ENCODE results near the gene GPR15.

GPR15 gene

GRCh38 chr3:98550833-98551232, 19.1 kb downstream of the GPR15 start:
- H3K27ac ChIP-seq (ENCODE audit: low read depth, low read length): no peak overlapping the region
- H3K4me1 ChIP-seq (ENCODE audit: control insufficient read depth, insufficient read depth, low read length, unreplicated experiment): no peaks in the 10 kb centered on the region
- no peaks in the 10 kb centered on the region for H3K79me2 ChIP-seq (ENCODE audit: control insufficient read depth, insufficient read depth, low read length, unreplicated experiment)
- no peak overlapping the region for H2AFZ ChIP-seq (ENCODE audit: low read length, unreplicated experiment)
- H3K4me3 ChIP-seq (ENCODE audit: low read depth, low read length): no peak overlapping the region
- H3K27me3 ChIP-seq (ENCODE audit: insufficient read depth, low read length): peaks cover 63% of the 10 kb centered on the region
- H3K36me3 ChIP-seq (ENCODE audit: insufficient read depth, low read length): no peaks in the 10 kb centered on the region

- no peaks in the 10 kb centered on the region for H3K36me3 ChIP-seq (ENCODE audit: insufficient read depth, low read length)
- H3K4me1 ChIP-seq (ENCODE audit: control insufficient read depth, insufficient read depth, low read length, unreplicated experiment): no peaks in the 10 kb centered on the region
- no peak overlapping the region for H2AFZ ChIP-seq (ENCODE audit: low read length, unreplicated experiment)
- H3K27me3 ChIP-seq (ENCODE audit: insufficient read depth, low read length): peaks cover 63% of the 10 kb centered on the region
- H3K79me2 ChIP-seq (ENCODE audit: control insufficient read depth, insufficient read depth, low read length, unreplicated experiment): no peaks in the 10 kb centered on the region
- H3K4me3 ChIP-seq (ENCODE audit: low read depth, low read length): no peak overlapping the region
- H3K27ac ChIP-seq (ENCODE audit: low read depth, low read length): no peak overlapping the region
These were observed 19.5 kb downstream of the GPR15 start for GRCh38 chr3:98551236-98551635.

GRCh38 chr3:98551754-98552153, 20.0 kb downstream of the GPR15 start:
- H3K27me3 ChIP-seq (ENCODE audit: insufficient read depth, low read length): peaks cover 68% of the 10 kb centered on the region

GRCh38 chr3:98552232-98553020, 20.6 kb downstream of the GPR15 start:
- Histone ChIP-seq H3K36me3 (ENCODE audit: insufficient read depth, low read length) (no peaks in the 10 kb centered on the region), H2AFZ (ENCODE audit: low read length, unreplicated experiment) (no peak overlapping the region), H3K4me1 (ENCODE audit: control insufficient read depth, insufficient read depth, low read length, unreplicated experiment) (no peaks in the 10 kb centered on the region), H3K27me3 (ENCODE audit: insufficient read depth, low read length) (peaks cover 73% of the 10 kb centered on the region), H3K4me3 (ENCODE audit: low read depth, low read length) (no peak overlapping the region), H3K79me2 (ENCODE audit: control insufficient read depth, insufficient read depth, low read length, unreplicated experiment) (no peaks in the 10 kb centered on the region), H3K27ac (ENCODE audit: low read depth, low read length) (no peak overlapping the region)

More at GRCh38 chr3:98551754-98552153, 20.0 kb downstream of the GPR15 start:
- Histone ChIP-seq H3K27ac (ENCODE audit: low read depth, low read length) (no peak overlapping the region), H3K36me3 (ENCODE audit: insufficient read depth, low read length) (no peaks in the 10 kb centered on the region), H2AFZ (ENCODE audit: low read length, unreplicated experiment) (no peak overlapping the region), H3K4me1 (ENCODE audit: control insufficient read depth, insufficient read depth, low read length, unreplicated experiment) (no peaks in the 10 kb centered on the region), H3K79me2 (ENCODE audit: control insufficient read depth, insufficient read depth, low read length, unreplicated experiment) (no peaks in the 10 kb centered on the region), H3K4me3 (ENCODE audit: low read depth, low read length) (no peak overlapping the region)

GRCh38 chr3:98553021-98553563, 21.3 kb downstream of the GPR15 start:
- Histone ChIP-seq H3K79me2 (ENCODE audit: control insufficient read depth, insufficient read depth, low read length, unreplicated experiment) (no peaks in the 10 kb centered on the region), H3K36me3 (ENCODE audit: insufficient read depth, low read length) (no peaks in the 10 kb centered on the region), H2AFZ (ENCODE audit: low read length, unreplicated experiment) (no peak overlapping the region), H3K27me3 (ENCODE audit: insufficient read depth, low read length) (peaks cover 77% of the 10 kb centered on the region), H3K4me3 (ENCODE audit: low read depth, low read length) (no peak overlapping the region), H3K27ac (ENCODE audit: low read depth, low read length) (no peak overlapping the region), H3K4me1 (ENCODE audit: control insufficient read depth, insufficient read depth, low read length, unreplicated experiment) (no peaks in the 10 kb centered on the region)

GRCh38 chr3:98553753-98554152, 22.0 kb downstream of the GPR15 start:
- Histone ChIP-seq H2AFZ (ENCODE audit: low read length, unreplicated experiment) (no peak overlapping the region), H3K4me1 (ENCODE audit: control insufficient read depth, insufficient read depth, low read length, unreplicated experiment) (no peaks in the 10 kb centered on the region), H3K36me3 (ENCODE audit: insufficient read depth, low read length) (no peaks in the 10 kb centered on the region), H3K27ac (ENCODE audit: low read depth, low read length) (no peak overlapping the region), H3K27me3 (ENCODE audit: insufficient read depth, low read length) (peaks cover 78% of the 10 kb centered on the region), H3K4me3 (ENCODE audit: low read depth, low read length) (no peak overlapping the region), H3K79me2 (ENCODE audit: control insufficient read depth, insufficient read depth, low read length, unreplicated experiment) (no peaks in the 10 kb centered on the region)

GRCh38 chr3:98554580-98554979, 22.8 kb downstream of the GPR15 start:
- Histone ChIP-seq H3K4me1 (ENCODE audit: control insufficient read depth, insufficient read depth, low read length, unreplicated experiment) (no peaks in the 10 kb centered on the region), H3K4me3 (ENCODE audit: low read depth, low read length) (no peak overlapping the region), H3K79me2 (ENCODE audit: control insufficient read depth, insufficient read depth, low read length, unreplicated experiment) (no peaks in the 10 kb centered on the region), H3K36me3 (ENCODE audit: insufficient read depth, low read length) (no peaks in the 10 kb centered on the region), H3K27me3 (ENCODE audit: insufficient read depth, low read length) (peaks cover 70% of the 10 kb centered on the region), H2AFZ (ENCODE audit: low read length, unreplicated experiment) (no peak overlapping the region), H3K27ac (ENCODE audit: low read depth, low read length) (no peak overlapping the region)

GRCh38 chr3:98555025-98555379, 23.2 kb downstream of the GPR15 start:
- H3K79me2 ChIP-seq (ENCODE audit: control insufficient read depth, insufficient read depth, low read length, unreplicated experiment): no peaks in the 10 kb centered on the region
- H3K4me1 ChIP-seq (ENCODE audit: control insufficient read depth, insufficient read depth, low read length, unreplicated experiment): no peaks in the 10 kb centered on the region
- peaks cover 66% of the 10 kb centered on the region for H3K27me3 ChIP-seq (ENCODE audit: insufficient read depth, low read length)
- no peak overlapping the region for H3K27ac ChIP-seq (ENCODE audit: low read depth, low read length)
- no peaks in the 10 kb centered on the region for H3K36me3 ChIP-seq (ENCODE audit: insufficient read depth, low read length)
- no peak overlapping the region for H2AFZ ChIP-seq (ENCODE audit: low read length, unreplicated experiment)
- H3K4me3 ChIP-seq (ENCODE audit: low read depth, low read length): no peak overlapping the region

GRCh38 chr3:98556164-98557130, 24.7 kb downstream of the GPR15 start:
- peak overlapping the region; percentile 31; the same call in 1 of the 2 replicates for H3K27ac ChIP-seq (ENCODE audit: low read depth, low read length)
- H3K4me1 ChIP-seq (ENCODE audit: control insufficient read depth, insufficient read depth, low read length, unreplicated experiment): no peaks in the 10 kb centered on the region
- H3K79me2 ChIP-seq (ENCODE audit: control insufficient read depth, insufficient read depth, low read length, unreplicated experiment): no peaks in the 10 kb centered on the region
- H3K4me3 ChIP-seq (ENCODE audit: low read depth, low read length): no peak overlapping the region
- H2AFZ ChIP-seq (ENCODE audit: low read length, unreplicated experiment): no peak overlapping the region
- H3K27me3 ChIP-seq (ENCODE audit: insufficient read depth, low read length): peaks cover 53% of the 10 kb centered on the region
- H3K36me3 ChIP-seq (ENCODE audit: insufficient read depth, low read length): no peaks in the 10 kb centered on the region

GRCh38 chr3:98557324-98558010, 25.7 kb downstream of the GPR15 start:
- H3K36me3 ChIP-seq (ENCODE audit: insufficient read depth, low read length): no peaks in the 10 kb centered on the region
- H3K27ac ChIP-seq (ENCODE audit: low read depth, low read length): no peak overlapping the region
- H2AFZ ChIP-seq (ENCODE audit: low read length, unreplicated experiment): no peak overlapping the region
- no peaks in the 10 kb centered on the region for H3K79me2 ChIP-seq (ENCODE audit: control insufficient read depth, insufficient read depth, low read length, unreplicated experiment)
- no peak overlapping the region for H3K4me3 ChIP-seq (ENCODE audit: low read depth, low read length)
- peaks cover 8% of the 10 kb centered on the region for H3K4me1 ChIP-seq (ENCODE audit: control insufficient read depth, insufficient read depth, low read length, unreplicated experiment)
- H3K27me3 ChIP-seq (ENCODE audit: insufficient read depth, low read length): peaks cover 43% of the 10 kb centered on the region

All from ACC112 (cell line).